DOHH2 (cell line): ENCODE results near the gene CTTNBP2NL.

Experiments
- EZH2phosphoT487 ChIP-seq: fragments of 200-600 bp; sonication (generic); IDR thresholded peaks from 2 replicates; pipeline ENCODE4 v1.6.1; 2017; ENCODE audit warnings: borderline replicate concordance, mild to moderate bottlenecking, antibody characterized with exemption, low read length, moderate library complexity, mixed read lengths
- TF ChIP-seq, protein P1 (sequence below): fragments of 200-600 bp; sonication (generic); IDR thresholded peaks from one replicate; pipeline ENCODE4 v1.5.1; 2014; ENCODE audit warnings: antibody characterized with exemption, mild to moderate bottlenecking, low read depth, low read length; ENCODE audit not compliant: poor library complexity, severe bottlenecking

GRCh38 chr1:112453876-112454275 lies 57.9 kb downstream of the CTTNBP2NL start:
- TF ChIP-seq, protein P1, sequence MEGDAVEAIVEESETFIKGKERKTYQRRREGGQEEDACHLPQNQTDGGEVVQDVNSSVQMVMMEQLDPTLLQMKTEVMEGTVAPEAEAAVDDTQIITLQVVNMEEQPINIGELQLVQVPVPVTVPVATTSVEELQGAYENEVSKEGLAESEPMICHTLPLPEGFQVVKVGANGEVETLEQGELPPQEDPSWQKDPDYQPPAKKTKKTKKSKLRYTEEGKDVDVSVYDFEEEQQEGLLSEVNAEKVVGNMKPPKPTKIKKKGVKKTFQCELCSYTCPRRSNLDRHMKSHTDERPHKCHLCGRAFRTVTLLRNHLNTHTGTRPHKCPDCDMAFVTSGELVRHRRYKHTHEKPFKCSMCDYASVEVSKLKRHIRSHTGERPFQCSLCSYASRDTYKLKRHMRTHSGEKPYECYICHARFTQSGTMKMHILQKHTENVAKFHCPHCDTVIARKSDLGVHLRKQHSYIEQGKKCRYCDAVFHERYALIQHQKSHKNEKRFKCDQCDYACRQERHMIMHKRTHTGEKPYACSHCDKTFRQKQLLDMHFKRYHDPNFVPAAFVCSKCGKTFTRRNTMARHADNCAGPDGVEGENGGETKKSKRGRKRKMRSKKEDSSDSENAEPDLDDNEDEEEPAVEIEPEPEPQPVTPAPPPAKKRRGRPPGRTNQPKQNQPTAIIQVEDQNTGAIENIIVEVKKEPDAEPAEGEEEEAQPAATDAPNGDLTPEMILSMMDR: no peak
- no peak for TF ChIP-seq EZH2phosphoT487
